ENCODE measurements around the gene ADGRE3.
A peak's percentile ranks its signal among the peaks of the same experiment; 100 is the strongest.

The ADGRE3 gene

GRCh38 chr19:14674764-14675163 lies at the start of gene ADGRE3:
ADGRE3 (minus strand) TSS chr19:14674844; CDS start chr19:14674770, 74 bp downstream.
- DNase-seq (ENCODE audit: low read depth) = no peak

- no peak for DNase-seq (ENCODE audit: low read depth)
Observed at GRCh38 chr19:14722127-14722526, 47.5 kb upstream of the ADGRE3 start.

GRCh38 chr19:14719162-14719561 lies 44.5 kb upstream of the ADGRE3 start:
- no peak for DNase-seq (ENCODE audit: low read depth)

- no peak for DNase-seq (ENCODE audit: low read depth)
Observed at GRCh38 chr19:14718522-14719116, 44.0 kb upstream of the ADGRE3 start.

GRCh38 chr19:14715841-14716240 lies 41.2 kb upstream of the ADGRE3 start:
- no peak for DNase-seq (ENCODE audit: low read depth)

- DNase-seq (ENCODE audit: low read depth) = no peak
Observed at GRCh38 chr19:14704450-14704849, 29.8 kb upstream of the ADGRE3 start.

- no peak for DNase-seq (ENCODE audit: low read depth)
Observed at GRCh38 chr19:14703833-14704232, 29.2 kb upstream of the ADGRE3 start.

- DNase-seq (ENCODE audit: low read depth) = no peak
Observed at GRCh38 chr19:14700711-14701375, 26.2 kb upstream of the ADGRE3 start.

GRCh38 chr19:14699641-14700040 lies 25.0 kb upstream of the ADGRE3 start:
- DNase-seq (ENCODE audit: low read depth) = no peak

GRCh38 chr19:14695471-14695870 lies 20.8 kb upstream of the ADGRE3 start:
- DNase-seq (ENCODE audit: low read depth) = no peak

GRCh38 chr19:14694641-14695266 lies 20.1 kb upstream of the ADGRE3 start:
- no peak for DNase-seq (ENCODE audit: low read depth)

- DNase-seq (ENCODE audit: low read depth) = peak; percentile 85
Observed at GRCh38 chr19:14689598-14690503, 15.2 kb upstream of the ADGRE3 start, which contains the start of gene ZNF333. ZNF333 (plus strand) TSS chr19:14690048; CDS start chr19:14693492, 3,444 bp downstream.

- DNase-seq (ENCODE audit: low read depth) = peak; percentile 24
Observed at GRCh38 chr19:14686411-14686810, 11.8 kb upstream of the ADGRE3 start.

- no peak for DNase-seq (ENCODE audit: low read depth)
Observed at GRCh38 chr19:14683439-14683838, 8.8 kb upstream of the ADGRE3 start.

GRCh38 chr19:14682084-14682483 lies 7.4 kb upstream of the ADGRE3 start:
- DNase-seq (ENCODE audit: low read depth) = no peak

GRCh38 chr19:14678199-14678598 lies 3.6 kb upstream of the ADGRE3 start:
- no peak for DNase-seq (ENCODE audit: low read depth)

- no peak for DNase-seq (ENCODE audit: low read depth)
Observed at GRCh38 chr19:14677464-14677863, 2.8 kb upstream of the ADGRE3 start.

GRCh38 chr19:14676762-14677161 lies 2.1 kb upstream of the ADGRE3 start:
- DNase-seq (ENCODE audit: low read depth) = no peak

GRCh38 chr19:14673088-14673487 lies 1.6 kb downstream of the ADGRE3 start:
- no peak for DNase-seq (ENCODE audit: low read depth)

- DNase-seq (ENCODE audit: low read depth) = no peak
Observed at GRCh38 chr19:14672188-14672872, 2.3 kb downstream of the ADGRE3 start.

GRCh38 chr19:14670408-14670807 lies 4.2 kb downstream of the ADGRE3 start:
- no peak for DNase-seq (ENCODE audit: low read depth)

GRCh38 chr19:14669940-14670339 lies 4.7 kb downstream of the ADGRE3 start:
- no peak for DNase-seq (ENCODE audit: low read depth)
